Measurements from ENCODE around the gene LRMDA.

LRMDA gene

GRCh38 chr10:75995041-75995430 is 563.6 kb downstream of the LRMDA start:
- Histone ChIP-seq H3K79me2 (ENCODE audit: control insufficient read depth, insufficient read depth, low read length, unreplicated experiment) (no peaks in the 10 kb centered on the region), H3K4me1 (ENCODE audit: control insufficient read depth, insufficient read depth, low read length, unreplicated experiment) (no peaks in the 10 kb centered on the region), H2AFZ (ENCODE audit: low read length, unreplicated experiment) (no peak overlapping the region), H3K36me3 (ENCODE audit: insufficient read depth, low read length) (no peaks in the 10 kb centered on the region), H3K27me3 (ENCODE audit: insufficient read depth, low read length) (no peaks in the 10 kb centered on the region), H3K4me3 (ENCODE audit: low read depth, low read length) (no peak overlapping the region), H3K27ac (ENCODE audit: low read depth, low read length) (no peak overlapping the region)

GRCh38 chr10:75995720-75996119 is 564.3 kb downstream of the LRMDA start:
- no peaks in the 10 kb centered on the region for H3K4me1 ChIP-seq (ENCODE audit: control insufficient read depth, insufficient read depth, low read length, unreplicated experiment)
- H3K27me3 ChIP-seq (ENCODE audit: insufficient read depth, low read length), result no peaks in the 10 kb centered on the region
- no peak overlapping the region for H2AFZ ChIP-seq (ENCODE audit: low read length, unreplicated experiment)

GRCh38 chr10:75999001-75999400 is 567.6 kb downstream of the LRMDA start:
- Histone ChIP-seq H3K27ac (ENCODE audit: low read depth, low read length) (no peak overlapping the region), H3K36me3 (ENCODE audit: insufficient read depth, low read length) (no peaks in the 10 kb centered on the region), H3K4me3 (ENCODE audit: low read depth, low read length) (no peak overlapping the region)

More at GRCh38 chr10:75995720-75996119, 564.3 kb downstream of the LRMDA start:
- no peaks in the 10 kb centered on the region for H3K36me3 ChIP-seq (ENCODE audit: insufficient read depth, low read length)
- H3K27ac ChIP-seq (ENCODE audit: low read depth, low read length), result no peak overlapping the region
- no peak overlapping the region for H3K4me3 ChIP-seq (ENCODE audit: low read depth, low read length)
- no peaks in the 10 kb centered on the region for H3K79me2 ChIP-seq (ENCODE audit: control insufficient read depth, insufficient read depth, low read length, unreplicated experiment)

GRCh38 chr10:75999515-76000209 is 568.2 kb downstream of the LRMDA start:
- Histone ChIP-seq H3K4me1 (ENCODE audit: control insufficient read depth, insufficient read depth, low read length, unreplicated experiment) (no peaks in the 10 kb centered on the region), H3K27ac (ENCODE audit: low read depth, low read length) (no peak overlapping the region)

More at GRCh38 chr10:75999001-75999400, 567.6 kb downstream of the LRMDA start:
- H3K4me1 ChIP-seq (ENCODE audit: control insufficient read depth, insufficient read depth, low read length, unreplicated experiment), result no peaks in the 10 kb centered on the region
- no peak overlapping the region for H2AFZ ChIP-seq (ENCODE audit: low read length, unreplicated experiment)
- H3K79me2 ChIP-seq (ENCODE audit: control insufficient read depth, insufficient read depth, low read length, unreplicated experiment), result no peaks in the 10 kb centered on the region
- no peaks in the 10 kb centered on the region for H3K27me3 ChIP-seq (ENCODE audit: insufficient read depth, low read length)

GRCh38 chr10:76000550-76000949 is 569.1 kb downstream of the LRMDA start:
- Histone ChIP-seq H3K27ac (ENCODE audit: low read depth, low read length) (no peak overlapping the region), H3K4me3 (ENCODE audit: low read depth, low read length) (no peak overlapping the region), H3K4me1 (ENCODE audit: control insufficient read depth, insufficient read depth, low read length, unreplicated experiment) (no peaks in the 10 kb centered on the region), H2AFZ (ENCODE audit: low read length, unreplicated experiment) (no peak overlapping the region), H3K27me3 (ENCODE audit: insufficient read depth, low read length) (no peaks in the 10 kb centered on the region), H3K79me2 (ENCODE audit: control insufficient read depth, insufficient read depth, low read length, unreplicated experiment) (no peaks in the 10 kb centered on the region), H3K36me3 (ENCODE audit: insufficient read depth, low read length) (no peaks in the 10 kb centered on the region)

More at GRCh38 chr10:75999515-76000209, 568.2 kb downstream of the LRMDA start:
- H2AFZ ChIP-seq (ENCODE audit: low read length, unreplicated experiment), result no peak overlapping the region
- H3K79me2 ChIP-seq (ENCODE audit: control insufficient read depth, insufficient read depth, low read length, unreplicated experiment), result no peaks in the 10 kb centered on the region
- H3K27me3 ChIP-seq (ENCODE audit: insufficient read depth, low read length), result no peaks in the 10 kb centered on the region
- H3K4me3 ChIP-seq (ENCODE audit: low read depth, low read length), result no peak overlapping the region
- no peaks in the 10 kb centered on the region for H3K36me3 ChIP-seq (ENCODE audit: insufficient read depth, low read length)

GRCh38 chr10:76001019-76001418 is 569.6 kb downstream of the LRMDA start:
- Histone ChIP-seq H2AFZ (ENCODE audit: low read length, unreplicated experiment) (no peak overlapping the region), H3K4me1 (ENCODE audit: control insufficient read depth, insufficient read depth, low read length, unreplicated experiment) (no peaks in the 10 kb centered on the region), H3K79me2 (ENCODE audit: control insufficient read depth, insufficient read depth, low read length, unreplicated experiment) (no peaks in the 10 kb centered on the region), H3K27ac (ENCODE audit: low read depth, low read length) (no peak overlapping the region), H3K27me3 (ENCODE audit: insufficient read depth, low read length) (no peaks in the 10 kb centered on the region), H3K36me3 (ENCODE audit: insufficient read depth, low read length) (no peaks in the 10 kb centered on the region), H3K4me3 (ENCODE audit: low read depth, low read length) (no peak overlapping the region)

- Histone ChIP-seq H3K36me3 (ENCODE audit: insufficient read depth, low read length) (no peaks in the 10 kb centered on the region), H2AFZ (ENCODE audit: low read length, unreplicated experiment) (no peak overlapping the region), H3K4me1 (ENCODE audit: control insufficient read depth, insufficient read depth, low read length, unreplicated experiment) (no peaks in the 10 kb centered on the region), H3K27ac (ENCODE audit: low read depth, low read length) (no peak overlapping the region), H3K27me3 (ENCODE audit: insufficient read depth, low read length) (no peaks in the 10 kb centered on the region), H3K79me2 (ENCODE audit: control insufficient read depth, insufficient read depth, low read length, unreplicated experiment) (no peaks in the 10 kb centered on the region), H3K4me3 (ENCODE audit: low read depth, low read length) (no peak overlapping the region)
Observed at GRCh38 chr10:76001461-76001860, 570.0 kb downstream of the LRMDA start.

GRCh38 chr10:76002262-76002854 is 570.9 kb downstream of the LRMDA start:
- no peaks in the 10 kb centered on the region for H3K27me3 ChIP-seq (ENCODE audit: insufficient read depth, low read length)
- no peak overlapping the region for H3K4me3 ChIP-seq (ENCODE audit: low read depth, low read length)
- H3K27ac ChIP-seq (ENCODE audit: low read depth, low read length), result no peak overlapping the region
- no peak overlapping the region for H2AFZ ChIP-seq (ENCODE audit: low read length, unreplicated experiment)
- no peaks in the 10 kb centered on the region for H3K36me3 ChIP-seq (ENCODE audit: insufficient read depth, low read length)
- no peaks in the 10 kb centered on the region for H3K4me1 ChIP-seq (ENCODE audit: control insufficient read depth, insufficient read depth, low read length, unreplicated experiment)
- H3K79me2 ChIP-seq (ENCODE audit: control insufficient read depth, insufficient read depth, low read length, unreplicated experiment), result no peaks in the 10 kb centered on the region

- Histone ChIP-seq H3K27me3 (ENCODE audit: insufficient read depth, low read length) (0 out of 2 replicates have a peak, but pooled peaks cover 6% of the 10 kb centered on the region), H2AFZ (ENCODE audit: low read length, unreplicated experiment) (no peak overlapping the region), H3K4me3 (ENCODE audit: low read depth, low read length) (no peak overlapping the region), H3K79me2 (ENCODE audit: control insufficient read depth, insufficient read depth, low read length, unreplicated experiment) (no peaks in the 10 kb centered on the region), H3K36me3 (ENCODE audit: insufficient read depth, low read length) (no peaks in the 10 kb centered on the region), H3K4me1 (ENCODE audit: control insufficient read depth, insufficient read depth, low read length, unreplicated experiment) (no peaks in the 10 kb centered on the region), H3K27ac (ENCODE audit: low read depth, low read length) (no peak overlapping the region)
Observed at GRCh38 chr10:76007667-76008181, 576.3 kb downstream of the LRMDA start.

- no peak overlapping the region for H3K27ac ChIP-seq (ENCODE audit: low read depth, low read length)
- H3K79me2 ChIP-seq (ENCODE audit: control insufficient read depth, insufficient read depth, low read length, unreplicated experiment), result no peaks in the 10 kb centered on the region
- no peak overlapping the region for H3K4me3 ChIP-seq (ENCODE audit: low read depth, low read length)
- 0 out of 2 replicates have a peak, but pooled peaks cover 6% of the 10 kb centered on the region for H3K27me3 ChIP-seq (ENCODE audit: insufficient read depth, low read length)
- no peaks in the 10 kb centered on the region for H3K4me1 ChIP-seq (ENCODE audit: control insufficient read depth, insufficient read depth, low read length, unreplicated experiment)
- H3K36me3 ChIP-seq (ENCODE audit: insufficient read depth, low read length), result no peaks in the 10 kb centered on the region
- H2AFZ ChIP-seq (ENCODE audit: low read length, unreplicated experiment), result no peak overlapping the region
Observed at GRCh38 chr10:76009531-76009930, 578.1 kb downstream of the LRMDA start.

GRCh38 chr10:76010703-76011102 is 579.3 kb downstream of the LRMDA start:
- H3K27me3 ChIP-seq (ENCODE audit: insufficient read depth, low read length), result 0 out of 2 replicates have a peak, but pooled peaks cover 6% of the 10 kb centered on the region
- H2AFZ ChIP-seq (ENCODE audit: low read length, unreplicated experiment), result no peak overlapping the region
- H3K79me2 ChIP-seq (ENCODE audit: control insufficient read depth, insufficient read depth, low read length, unreplicated experiment), result no peaks in the 10 kb centered on the region
- H3K4me3 ChIP-seq (ENCODE audit: low read depth, low read length), result no peak overlapping the region
- H3K36me3 ChIP-seq (ENCODE audit: insufficient read depth, low read length), result no peaks in the 10 kb centered on the region
- no peaks in the 10 kb centered on the region for H3K4me1 ChIP-seq (ENCODE audit: control insufficient read depth, insufficient read depth, low read length, unreplicated experiment)
- H3K27ac ChIP-seq (ENCODE audit: low read depth, low read length), result no peak overlapping the region

Measured in ACC112 (cell line).